ELR (cell line): ENCODE results near the gene SLC22A4.

Experiments
- DNase-seq: peaks from one replicate; pipeline ENCODE4 v3.0.0-alpha.2; 2015; ENCODE audit warnings: low read depth

The SLC22A4 gene

DNA sequence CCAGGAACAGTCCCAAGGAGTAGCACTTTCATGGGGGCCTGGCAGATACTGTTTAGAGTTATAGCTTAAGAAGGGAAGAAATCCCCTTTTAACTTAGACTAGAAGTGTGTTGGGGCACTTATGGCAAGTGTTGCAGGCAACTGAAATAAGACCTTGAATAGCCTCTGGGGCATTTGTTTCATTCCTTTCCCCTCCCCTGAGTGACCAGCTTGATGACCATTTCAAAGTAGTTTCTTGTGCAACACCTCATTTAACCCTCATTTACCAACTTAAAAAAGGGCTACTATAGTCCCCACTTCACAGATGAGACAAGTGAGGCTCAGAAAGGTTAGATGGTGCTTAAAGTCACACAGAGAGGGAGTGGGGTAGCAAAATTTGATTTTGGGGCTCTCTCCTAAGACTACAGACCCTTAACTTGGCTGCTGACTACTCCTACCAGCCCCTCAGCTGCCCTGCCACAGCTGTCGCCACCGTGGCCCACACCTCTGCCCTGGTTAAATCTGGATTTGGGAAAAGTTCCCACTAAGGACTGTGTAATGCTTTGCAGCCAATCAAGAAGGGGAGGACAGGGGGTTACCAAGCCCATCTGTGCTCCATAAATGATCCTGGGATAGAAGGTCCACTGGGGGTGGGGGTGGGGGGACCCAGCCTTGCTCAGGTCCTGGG is 31.2 kb upstream of the SLC22A4 start:
- no peak for DNase-seq

DNA sequence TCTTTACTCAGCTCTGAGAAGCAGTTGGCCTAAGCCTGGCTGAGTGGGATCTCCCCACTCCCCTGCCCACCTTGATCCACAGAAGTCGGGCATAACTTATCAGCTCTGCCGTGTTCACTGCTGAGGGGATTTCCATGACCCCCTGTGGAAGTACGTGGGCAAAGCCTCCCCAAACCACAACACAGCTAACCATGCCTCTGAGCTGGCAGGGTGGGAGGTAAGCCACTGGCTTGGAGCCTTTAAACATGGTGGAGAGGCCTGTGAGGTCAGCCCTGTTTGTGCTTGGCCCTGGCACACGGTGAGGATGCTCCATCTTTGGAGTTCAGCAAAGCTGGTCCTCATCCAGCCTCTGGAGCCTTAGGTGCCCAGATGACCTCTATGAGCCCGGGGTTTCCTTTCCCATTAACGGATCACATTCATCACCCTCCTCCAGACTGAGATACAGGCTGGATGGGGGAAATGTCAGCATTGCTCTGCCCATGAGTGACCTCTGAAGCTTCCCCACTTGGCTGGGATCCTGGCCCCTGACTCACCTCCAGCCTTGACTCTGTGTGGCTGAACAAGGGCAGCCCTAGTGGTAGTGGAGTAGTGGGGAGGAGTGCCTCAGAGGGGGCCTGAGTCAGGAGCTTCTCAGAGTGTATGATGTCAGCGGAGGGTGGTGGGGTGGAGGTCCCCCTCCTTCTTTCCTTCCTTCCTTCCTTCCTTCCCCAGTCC is 30.5 kb upstream of the SLC22A4 start:
- DNase-seq, result peak; percentile 97

DNA sequence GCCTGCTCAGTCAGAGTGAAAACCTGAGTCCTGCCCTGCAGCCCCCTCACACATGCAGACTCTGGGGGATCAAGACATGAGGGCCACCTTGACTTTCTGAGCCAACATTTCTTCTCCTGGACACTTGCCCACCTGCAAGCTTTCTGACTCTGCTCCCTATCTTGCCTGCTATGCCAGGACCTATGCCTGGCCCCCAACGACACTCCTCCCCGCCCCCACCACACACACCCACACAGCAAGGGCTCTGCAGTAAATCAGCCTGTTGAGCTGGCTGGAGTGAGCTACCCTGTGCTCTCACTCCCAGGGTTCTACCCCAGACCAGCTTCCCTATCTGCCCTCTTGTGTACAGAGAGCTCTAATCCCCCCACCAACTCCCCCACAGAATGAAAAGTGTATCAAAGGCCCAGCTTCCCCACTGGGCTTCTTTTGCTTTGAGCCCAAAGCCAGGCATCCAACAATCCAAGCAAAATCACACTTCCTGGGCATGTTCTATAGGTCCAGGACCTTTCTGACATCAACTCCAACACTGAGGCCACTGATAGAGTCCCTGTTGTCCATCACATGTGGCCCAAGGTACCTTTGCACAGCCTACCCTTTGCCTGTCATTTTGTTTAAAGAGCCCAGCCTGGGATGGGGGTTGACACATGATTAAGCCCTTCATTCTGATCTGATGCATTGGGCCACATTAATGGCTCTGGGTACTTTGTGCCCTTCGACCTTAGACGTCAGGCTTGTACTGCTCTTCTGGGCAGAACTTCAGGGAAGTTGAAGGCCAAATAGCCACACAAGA is 29.5 kb upstream of the SLC22A4 start:
- no peak for DNase-seq

DNA sequence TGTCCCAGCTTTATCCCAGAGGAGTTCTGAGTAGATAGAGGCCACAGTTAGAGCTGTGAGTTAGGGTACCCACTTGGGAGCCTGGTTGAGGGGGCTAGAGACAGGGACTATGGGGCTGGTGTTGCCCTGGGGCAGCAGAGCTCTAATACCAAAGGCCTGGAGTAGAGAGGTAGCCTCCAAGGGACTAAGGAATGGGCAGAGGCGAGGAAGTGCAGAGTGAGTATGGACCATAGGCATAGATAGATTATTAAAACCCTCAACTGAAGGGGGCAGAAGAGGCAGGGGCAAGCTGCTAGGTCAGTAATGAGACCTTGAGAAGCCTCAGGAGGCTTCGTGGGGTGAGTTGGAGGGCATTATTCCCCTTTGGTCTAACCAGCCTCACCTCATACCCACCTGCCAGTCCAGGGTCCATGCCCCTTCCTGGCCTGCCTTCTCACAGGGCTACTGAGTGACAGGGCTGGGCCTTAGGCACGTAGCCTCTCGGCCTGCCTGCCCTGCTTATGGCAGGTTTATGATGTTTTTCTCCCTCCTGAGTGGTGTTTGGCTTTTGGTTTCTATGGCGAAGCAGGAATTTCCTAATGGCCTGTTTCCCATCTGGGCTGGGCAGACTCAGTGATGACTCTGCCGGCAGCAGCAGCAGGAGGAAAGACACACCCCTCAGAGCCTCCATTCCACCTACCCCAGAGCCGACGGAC is 28.7 kb upstream of the SLC22A4 start:
- DNase-seq, result peak; percentile 97

DNA sequence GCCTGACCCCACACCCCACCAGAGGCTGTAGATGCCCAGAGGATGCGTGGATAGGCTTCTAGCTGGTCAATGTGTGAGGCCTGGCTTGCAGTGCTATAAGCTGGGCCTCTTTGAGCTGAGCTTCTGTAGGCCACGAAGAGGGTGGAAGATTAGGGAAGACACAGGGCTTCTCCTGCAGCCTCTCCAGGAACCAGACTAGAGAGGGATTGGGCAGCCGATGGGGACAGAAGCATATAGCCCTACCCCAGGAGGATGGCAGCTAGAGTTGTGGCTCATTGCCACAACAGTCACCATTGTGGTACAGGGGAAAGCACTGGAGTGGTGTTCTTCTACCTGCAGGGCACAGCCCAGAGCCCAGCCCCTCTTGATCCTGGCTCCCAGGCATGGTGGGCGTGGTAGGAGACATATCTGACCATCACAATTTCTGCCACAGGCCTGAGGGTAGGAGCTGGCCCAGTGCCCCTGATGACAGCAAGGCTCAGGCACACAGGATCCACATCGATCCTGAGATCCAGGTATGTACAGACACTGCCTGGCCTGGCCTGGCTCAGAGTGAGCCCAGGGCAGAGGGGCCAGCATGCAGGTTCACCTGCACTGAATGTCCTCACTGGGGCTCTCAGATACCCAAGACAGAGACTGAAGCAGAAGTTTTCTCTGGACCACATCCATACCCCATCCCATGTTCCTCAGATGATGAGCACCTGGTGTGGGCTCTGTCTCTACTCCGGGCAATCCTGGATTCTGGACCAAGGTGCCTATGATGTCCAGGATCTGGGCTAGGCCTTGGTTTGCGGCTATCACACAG is 28.0 kb upstream of the SLC22A4 start:
- no peak for DNase-seq

DNA sequence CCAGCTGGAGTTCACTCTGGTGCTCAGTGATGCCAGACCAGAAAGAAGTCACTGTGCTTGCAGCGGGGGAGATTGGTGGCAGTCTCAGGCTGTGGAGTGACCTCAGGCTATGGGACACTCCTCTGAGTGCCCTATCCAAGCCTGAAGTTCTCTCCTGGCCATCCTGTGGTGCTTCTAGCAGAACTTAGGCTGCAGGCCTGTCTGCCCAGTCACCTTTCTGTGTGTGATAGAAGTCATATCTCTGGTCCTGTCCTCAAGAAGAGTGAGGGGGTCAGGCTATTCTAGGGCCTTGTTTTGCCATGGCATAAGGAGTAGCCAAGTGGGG is 27.4 kb upstream of the SLC22A4 start:
- no peak for DNase-seq

DNA sequence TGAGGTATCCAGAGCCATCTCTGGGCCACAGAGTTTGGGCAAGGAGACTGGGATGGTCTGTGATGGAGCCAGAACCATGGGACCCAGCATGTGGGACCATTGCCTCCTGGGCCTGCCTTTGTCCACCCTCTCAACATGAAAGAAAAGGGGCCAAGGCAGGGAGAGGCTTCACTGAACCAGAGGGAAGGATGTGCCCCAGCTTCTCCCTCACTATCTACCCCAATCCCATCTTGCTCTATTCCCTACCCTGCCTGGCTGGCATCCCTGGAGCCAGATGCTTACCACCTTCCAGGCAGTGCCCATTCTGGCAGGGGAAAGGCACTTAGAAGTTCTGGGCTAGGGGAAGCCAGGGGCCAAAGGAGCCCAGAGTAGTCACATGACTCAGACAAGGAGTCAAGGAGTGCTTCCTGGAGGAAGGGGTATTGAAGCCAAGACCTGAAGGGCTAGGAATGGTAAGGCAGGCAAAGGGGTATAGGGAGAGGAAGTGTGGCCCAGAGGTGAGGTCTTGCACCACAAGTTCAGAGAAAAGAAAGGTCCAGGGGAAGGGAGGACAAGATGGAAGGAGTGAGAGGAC is 26.9 kb upstream of the SLC22A4 start:
- no peak for DNase-seq

DNA sequence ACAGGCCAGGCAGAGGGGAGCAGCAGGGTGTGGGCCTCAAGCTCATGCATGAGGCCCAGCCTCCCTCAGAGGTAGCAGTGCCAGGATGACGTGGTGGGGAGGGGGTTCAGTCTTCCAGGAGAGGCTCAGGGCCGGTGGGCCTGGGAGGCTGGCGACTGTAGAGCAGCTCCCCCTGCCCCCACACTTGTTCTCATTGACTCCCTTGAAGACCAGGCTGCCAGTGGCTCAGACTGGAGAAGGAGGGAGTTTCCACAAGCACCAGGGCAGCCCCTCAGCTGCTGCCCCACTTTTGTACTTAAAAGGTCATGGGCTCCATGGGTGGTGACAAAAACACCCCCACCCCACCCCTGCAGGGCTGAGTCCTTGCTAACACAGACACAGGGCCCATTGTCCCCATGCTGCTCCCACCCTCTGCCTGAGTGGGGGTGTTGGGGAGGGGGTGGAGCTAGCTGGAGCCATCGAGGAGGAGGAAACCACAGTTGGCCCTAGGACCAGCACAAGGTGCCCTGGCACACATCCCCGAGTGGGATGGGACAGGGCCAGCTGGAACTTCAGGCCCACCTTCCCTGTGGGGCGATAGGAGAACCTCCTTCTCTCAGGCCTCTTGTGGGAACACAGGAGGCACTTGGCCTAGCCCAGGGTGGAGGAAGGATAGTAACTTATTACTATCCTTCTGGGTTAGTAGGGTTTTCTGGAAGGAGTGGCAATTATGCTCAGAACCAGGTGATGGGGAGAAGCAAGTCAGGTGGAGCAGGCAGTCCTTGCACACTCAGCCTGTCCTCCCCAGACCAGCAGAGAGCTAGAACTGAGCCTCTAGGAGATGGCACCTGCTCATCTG is 26.0 kb upstream of the SLC22A4 start:
- DNase-seq, result no peak

DNA sequence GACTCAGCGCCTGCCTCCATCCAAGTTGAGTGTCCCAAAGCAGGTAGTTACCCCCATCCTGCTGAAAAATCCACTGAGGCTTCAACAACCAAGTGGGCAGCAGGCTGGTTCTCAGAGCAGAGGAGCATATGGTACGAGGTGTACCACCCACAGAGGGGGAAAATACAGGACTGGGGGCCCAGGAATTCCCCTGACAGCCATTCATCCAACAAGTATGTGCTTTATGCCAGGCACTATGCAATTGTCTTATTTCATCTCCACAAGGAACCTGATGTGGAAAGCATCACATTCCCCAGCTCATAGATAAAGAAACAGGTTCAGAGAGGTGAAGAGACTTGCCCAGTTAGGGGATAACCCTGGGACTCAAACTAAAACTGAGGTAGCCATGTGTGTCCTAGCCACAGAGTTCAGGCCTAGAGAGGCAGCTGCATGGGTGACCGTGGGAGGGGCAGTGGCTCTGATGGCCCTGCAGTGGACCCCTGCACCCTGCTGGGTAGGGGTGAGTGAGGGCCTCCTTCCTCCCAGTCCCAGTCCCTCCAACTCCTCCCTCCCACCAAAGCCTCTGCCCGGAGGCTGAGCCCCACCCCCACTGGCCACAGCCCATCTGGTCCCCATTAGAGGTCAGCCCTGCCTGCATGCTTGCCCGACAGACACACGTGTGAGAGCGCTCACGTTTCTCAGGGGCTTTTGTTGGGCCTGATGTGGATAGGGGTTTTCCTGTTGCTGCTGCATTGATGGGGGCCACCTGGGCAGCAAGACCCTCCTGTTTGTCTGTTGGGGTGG is 25.2 kb upstream of the SLC22A4 start:
- DNase-seq, result peak; percentile 54

DNA sequence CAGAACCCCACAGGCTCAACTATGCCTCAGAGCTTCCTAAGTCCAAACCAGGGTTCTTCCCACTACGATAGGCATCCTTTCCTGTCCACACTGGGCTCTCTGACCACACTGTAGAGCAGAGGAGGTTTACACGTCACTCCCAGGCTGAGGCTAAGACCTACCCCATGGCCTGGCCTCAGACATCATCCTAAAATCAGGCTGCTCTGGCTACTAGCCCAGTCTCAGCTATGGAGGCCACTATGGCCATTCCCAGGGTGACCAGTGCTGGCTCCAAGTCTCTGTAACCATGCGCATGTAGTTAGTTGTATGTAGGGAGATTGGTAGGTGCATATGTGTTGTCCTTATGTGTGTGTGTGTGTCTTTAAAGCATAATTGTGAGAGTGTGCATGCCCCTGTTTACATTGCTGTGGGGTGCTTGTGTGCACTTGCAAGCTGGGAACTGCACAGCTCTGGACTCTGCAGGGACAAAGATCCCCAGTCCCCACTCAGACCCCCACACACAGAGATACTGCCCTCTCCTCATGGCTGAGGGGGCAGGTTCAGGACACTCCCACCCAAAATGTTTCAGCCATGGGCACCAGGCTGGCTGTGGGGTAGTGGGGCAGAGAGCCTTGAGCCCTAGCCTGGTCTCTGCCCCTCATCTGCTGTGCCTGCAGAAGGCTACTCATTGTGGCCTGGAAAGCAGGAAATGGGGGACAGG is 24.4 kb upstream of the SLC22A4 start:
- no peak for DNase-seq

DNA sequence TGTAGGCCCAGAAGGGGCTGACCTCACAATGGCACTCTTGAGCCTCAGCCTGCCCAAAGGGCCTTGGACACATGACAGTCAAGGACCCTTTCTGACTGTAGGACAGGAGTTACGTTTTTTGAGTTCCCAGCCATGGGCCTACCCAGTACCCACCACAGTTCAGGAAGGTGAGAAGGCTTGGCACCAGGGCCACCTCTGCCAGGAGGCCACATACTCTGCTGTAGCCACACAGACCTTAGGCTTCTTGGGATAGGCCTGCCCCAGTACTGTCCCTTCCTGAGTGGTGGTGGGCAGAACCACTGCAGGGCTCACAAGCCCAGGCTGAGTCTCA is 23.9 kb upstream of the SLC22A4 start:
- no peak for DNase-seq

DNA sequence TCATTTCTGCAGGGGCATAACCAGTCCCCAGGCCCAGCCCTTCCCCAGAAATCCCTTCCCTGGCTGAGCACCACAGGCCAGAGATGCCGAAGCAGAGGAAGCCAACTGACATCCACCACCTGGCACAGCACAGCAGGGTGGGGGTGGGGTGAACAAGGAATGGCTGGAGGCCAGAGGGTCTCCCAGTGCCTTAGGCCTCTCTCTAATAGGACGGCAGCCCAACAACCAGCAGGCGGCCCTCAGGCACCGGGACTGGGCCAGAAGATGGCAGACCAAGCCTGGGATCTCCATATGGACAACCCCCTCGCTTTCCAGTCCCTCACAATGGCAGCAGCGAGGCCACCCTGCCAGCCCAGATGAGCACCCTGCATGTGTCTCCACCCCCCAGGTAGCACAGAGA is 23.5 kb upstream of the SLC22A4 start:
- DNase-seq, result no peak

DNA sequence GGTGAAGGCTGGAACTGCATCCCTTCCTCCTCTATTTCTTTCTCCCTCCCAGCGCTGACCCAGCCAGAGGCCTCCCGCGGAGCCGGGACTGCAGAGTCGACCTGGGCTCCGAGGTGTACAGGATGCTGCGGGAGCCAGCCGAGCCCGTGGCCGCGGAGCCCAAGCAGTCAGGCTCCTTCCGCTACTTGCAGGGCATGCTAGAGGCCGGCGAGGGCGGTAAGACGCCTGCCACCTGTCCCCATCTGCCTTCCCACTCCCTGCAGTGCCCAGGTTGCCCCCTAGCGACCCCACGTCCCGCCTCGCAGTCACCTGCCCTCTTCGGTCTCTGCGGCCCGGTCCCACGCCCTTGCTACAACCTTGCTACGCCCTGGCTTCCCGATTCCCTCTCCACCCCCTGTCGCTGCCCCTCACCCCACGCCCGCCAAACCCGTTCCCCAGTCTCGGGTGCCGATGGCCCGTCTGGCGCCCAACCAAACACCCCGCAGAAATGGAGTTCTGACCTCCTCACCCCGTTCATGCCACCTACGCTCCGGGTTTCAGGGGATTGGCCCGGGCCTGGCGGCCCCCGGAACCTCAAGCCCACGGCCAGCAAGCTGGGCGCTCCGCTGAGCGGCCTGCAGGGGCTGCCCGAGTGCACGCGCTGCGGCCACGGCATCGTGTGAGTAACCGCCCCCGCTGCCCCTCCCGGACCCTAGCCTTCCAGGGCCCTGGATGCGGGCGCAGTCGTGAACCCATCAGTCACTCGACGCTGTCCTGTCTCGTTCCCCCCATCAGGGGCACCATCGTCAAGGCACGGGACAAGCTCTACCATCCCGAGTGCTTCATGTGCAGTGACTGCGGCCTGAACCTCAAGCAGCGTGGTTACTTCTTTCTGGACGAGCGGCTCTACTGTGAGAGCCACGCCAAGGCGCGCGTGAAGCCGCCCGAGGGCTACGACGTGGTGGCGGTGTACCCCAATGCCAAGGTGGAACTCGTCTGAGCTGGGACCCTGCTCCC is 22.6 kb upstream of the SLC22A4 start:
- no peak for DNase-seq

DNA sequence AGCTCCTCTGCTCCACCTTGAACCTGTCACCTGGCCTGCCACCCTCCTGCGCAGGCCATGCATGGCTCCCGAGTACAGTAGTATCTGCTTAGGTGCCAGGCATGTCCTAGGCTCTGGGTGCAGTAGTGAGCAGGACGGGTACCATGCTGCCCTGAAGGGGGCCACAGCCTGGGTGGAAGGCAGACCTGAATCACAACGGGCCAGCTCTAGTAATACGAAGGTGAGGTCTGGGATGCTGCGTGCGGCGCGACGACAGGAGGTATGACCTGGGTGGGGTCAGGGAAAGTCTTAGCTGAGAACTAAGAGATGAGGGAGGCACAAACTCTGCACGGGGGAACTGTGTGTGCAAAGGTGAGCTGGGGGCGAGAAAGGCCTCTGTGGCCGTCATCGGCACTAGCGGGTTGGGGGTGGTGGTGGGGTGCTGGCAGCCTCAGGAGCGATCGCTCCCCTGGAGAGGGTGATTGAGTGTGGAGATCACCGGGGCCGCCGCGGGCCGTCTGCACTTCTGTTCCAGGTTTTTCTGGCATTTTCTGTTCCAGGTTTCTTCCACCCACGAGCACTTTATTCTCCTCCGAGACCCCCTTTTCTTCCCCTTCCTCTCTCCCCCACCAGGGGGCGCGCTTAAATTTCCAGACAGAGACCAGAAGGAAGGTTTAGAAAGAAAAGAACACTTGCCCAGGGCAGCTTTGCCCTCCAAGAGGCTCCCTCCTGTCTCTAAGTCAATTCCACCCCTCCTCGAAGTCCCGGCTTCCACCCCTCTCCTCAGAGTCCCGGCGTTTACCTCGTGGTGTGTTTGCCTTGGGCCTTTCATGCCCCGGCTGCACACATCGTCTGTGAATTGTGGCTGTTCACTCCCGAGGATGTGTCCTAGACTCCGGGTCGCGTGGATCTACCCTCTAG is 21.6 kb upstream of the SLC22A4 start:
- DNase-seq, result peak; percentile 69

DNA sequence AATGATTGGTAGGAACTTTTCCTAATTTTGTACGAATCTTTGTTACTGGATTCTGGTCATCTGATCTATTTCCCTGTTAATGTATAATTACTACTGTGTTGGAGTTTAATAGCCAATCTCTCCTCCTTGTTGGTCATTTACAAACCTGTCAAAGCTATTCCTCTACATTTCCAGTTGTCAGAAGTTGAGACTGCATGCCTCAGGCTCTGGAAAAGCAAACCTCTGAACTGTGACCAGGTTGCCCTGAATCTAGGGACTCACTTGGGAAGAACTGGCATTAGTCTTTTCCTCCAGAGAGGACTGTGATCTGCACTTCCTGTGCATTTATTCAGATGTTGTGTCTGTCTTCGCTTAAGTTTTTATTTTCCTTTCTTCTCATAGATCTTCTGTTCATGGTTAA is 20.6 kb upstream of the SLC22A4 start:
- no peak for DNase-seq

DNA sequence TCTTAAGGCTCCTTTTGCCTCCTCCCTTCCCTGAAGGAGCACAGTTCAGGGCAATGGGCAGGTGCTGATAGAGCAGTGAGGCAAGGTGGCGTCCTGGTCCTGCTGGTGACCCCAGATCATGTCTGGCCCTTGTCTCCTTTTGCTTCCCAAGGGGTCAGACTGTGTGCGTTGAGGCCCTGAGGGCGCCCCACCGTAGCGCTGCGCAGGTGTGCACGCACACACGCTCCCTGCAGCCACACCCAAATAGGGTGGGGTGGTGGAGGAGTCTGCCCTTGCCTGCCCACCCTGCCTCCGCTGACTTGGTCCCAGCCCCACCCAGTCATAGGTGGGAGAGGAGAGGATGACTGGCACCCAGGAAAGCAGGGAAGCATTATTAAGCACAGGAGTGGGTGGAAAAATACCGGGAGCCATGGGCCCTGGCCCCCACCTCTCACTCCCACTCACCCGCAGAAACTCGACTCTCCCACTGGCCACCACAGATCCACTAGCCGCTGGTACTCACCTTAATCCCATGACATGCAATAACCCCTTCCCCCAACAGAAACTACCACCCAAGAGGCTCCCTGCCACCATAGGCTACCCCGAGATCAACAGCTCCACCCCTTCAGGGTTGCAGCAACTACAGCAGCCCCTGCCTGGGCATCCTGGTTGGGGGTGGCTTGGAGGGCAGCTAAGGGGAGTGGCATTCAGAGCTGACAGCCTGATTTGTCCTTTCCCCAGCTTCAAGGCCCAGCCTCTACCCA is 20.0 kb upstream of the SLC22A4 start:
- DNase-seq, result no peak
